Stimulated activated CD4-positive, alpha-beta T cell treated with anti-CD3 and anti-CD28 coated beads, Interleukin-15, amount 100 ng/mL, for 24 hours (primary cell): ENCODE results near the gene CAPN9.
"Not testable (repeated sequence)": the region's sequence is repeated elsewhere in the genome, so short reads cannot be mapped to it uniquely, and the experiment has no call there.

Experiments
- DNase-seq: peaks from one replicate; pipeline ENCODE4 v3.0.0-alpha.2; 2020

The CAPN9 gene

GRCh38 chr1:230826166-230826875 lies 79.1 kb downstream of the CAPN9 start:
- DNase-seq: no peak

- no peak for DNase-seq
These were observed 80.0 kb downstream of the CAPN9 start for GRCh38 chr1:230827081-230827681.

GRCh38 chr1:230827801-230828200 lies 80.6 kb downstream of the CAPN9 start:
- DNase-seq: no peak

GRCh38 chr1:230828421-230828820 lies 81.2 kb downstream of the CAPN9 start:
- DNase-seq: no peak

- no peak for DNase-seq
These were observed 84.6 kb downstream of the CAPN9 start for GRCh38 chr1:230831771-230832170.

GRCh38 chr1:230832476-230832875 lies 85.3 kb downstream of the CAPN9 start:
- no peak for DNase-seq

GRCh38 chr1:230833511-230833910 lies 86.3 kb downstream of the CAPN9 start:
- DNase-seq: no peak

GRCh38 chr1:230834292-230834691 lies 87.1 kb downstream of the CAPN9 start:
- no peak for DNase-seq

GRCh38 chr1:230836347-230836746 lies 89.2 kb downstream of the CAPN9 start:
- DNase-seq: no peak

GRCh38 chr1:230836793-230837192 lies 89.6 kb downstream of the CAPN9 start:
- no peak for DNase-seq

- no peak for DNase-seq
These were observed 92.0 kb downstream of the CAPN9 start for GRCh38 chr1:230839173-230839572.

GRCh38 chr1:230842801-230843200 lies 95.6 kb downstream of the CAPN9 start:
- no peak for DNase-seq

- no peak for DNase-seq
These were observed 96.5 kb downstream of the CAPN9 start for GRCh38 chr1:230843503-230844309.

GRCh38 chr1:230844561-230844960 lies 97.4 kb downstream of the CAPN9 start:
- DNase-seq: no peak

- not testable (repeated sequence) for DNase-seq
These were observed 98.0 kb downstream of the CAPN9 start for GRCh38 chr1:230845184-230845583.

- DNase-seq: no peak
These were observed 101.0 kb downstream of the CAPN9 start for GRCh38 chr1:230848235-230848634.

GRCh38 chr1:230849451-230850224 lies 102.5 kb downstream of the CAPN9 start:
- no peak for DNase-seq

GRCh38 chr1:230850547-230850946 lies 103.4 kb downstream of the CAPN9 start:
- no peak for DNase-seq

- no peak for DNase-seq
These were observed 104.1 kb downstream of the CAPN9 start for GRCh38 chr1:230851291-230851691.
